NCI-H526 (cell line): Measurements from ENCODE around the gene PLXNB1.
"Not testable (repeated sequence)": the region's sequence is repeated elsewhere in the genome, so short reads cannot be mapped to it uniquely, and the experiment has no call there.

ENCODE experiments used
- DNase-seq, 2 experiments: peaks; one replicate each; lab custom pipeline; 2025; lab: John Stamatoyannopoulos, UW

The PLXNB1 gene

DNA sequence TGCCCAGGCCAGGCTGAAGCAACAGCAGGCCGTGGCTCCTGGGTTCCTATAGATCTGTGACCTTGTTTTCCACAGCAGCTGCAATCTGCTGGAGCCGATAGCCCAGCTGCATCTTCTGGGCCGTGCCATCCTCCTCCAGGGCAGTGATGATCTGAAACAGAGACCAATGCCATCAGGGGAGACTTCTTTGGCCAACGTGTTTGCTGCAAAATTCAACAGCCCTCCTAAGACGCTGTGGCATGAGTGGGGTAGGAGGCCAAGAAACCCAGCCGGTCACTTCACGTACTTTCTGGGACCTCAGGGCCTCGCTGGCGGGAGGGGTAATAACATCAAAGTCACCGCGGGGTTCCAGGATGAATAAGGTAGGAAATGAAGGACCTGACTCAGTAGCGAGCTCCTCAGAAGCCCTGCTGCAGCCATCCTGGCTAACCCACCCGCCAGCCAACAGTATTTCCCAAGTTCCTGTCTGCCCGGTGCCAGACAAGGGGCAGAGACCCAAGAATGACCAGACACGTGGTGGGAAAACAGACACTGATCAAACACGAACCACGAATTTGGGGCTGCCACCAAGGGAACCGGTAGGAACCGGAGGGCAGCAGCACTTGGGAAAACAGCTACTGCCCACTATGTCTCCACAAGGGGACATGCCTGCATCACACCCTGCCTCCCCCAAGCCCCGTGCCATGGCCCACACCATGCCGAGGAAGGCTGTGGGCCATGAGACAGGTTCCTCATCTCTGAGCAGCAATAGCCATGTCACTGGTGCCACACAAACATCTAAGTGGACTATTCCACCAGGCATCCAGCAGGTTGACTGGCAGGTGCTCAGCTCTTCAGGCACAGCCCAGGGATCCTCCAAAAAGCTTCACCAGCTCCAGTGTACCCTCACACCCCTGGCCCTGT, 25.2 kb downstream of the PLXNB1 start:
- DNase-seq = no peak

DNA sequence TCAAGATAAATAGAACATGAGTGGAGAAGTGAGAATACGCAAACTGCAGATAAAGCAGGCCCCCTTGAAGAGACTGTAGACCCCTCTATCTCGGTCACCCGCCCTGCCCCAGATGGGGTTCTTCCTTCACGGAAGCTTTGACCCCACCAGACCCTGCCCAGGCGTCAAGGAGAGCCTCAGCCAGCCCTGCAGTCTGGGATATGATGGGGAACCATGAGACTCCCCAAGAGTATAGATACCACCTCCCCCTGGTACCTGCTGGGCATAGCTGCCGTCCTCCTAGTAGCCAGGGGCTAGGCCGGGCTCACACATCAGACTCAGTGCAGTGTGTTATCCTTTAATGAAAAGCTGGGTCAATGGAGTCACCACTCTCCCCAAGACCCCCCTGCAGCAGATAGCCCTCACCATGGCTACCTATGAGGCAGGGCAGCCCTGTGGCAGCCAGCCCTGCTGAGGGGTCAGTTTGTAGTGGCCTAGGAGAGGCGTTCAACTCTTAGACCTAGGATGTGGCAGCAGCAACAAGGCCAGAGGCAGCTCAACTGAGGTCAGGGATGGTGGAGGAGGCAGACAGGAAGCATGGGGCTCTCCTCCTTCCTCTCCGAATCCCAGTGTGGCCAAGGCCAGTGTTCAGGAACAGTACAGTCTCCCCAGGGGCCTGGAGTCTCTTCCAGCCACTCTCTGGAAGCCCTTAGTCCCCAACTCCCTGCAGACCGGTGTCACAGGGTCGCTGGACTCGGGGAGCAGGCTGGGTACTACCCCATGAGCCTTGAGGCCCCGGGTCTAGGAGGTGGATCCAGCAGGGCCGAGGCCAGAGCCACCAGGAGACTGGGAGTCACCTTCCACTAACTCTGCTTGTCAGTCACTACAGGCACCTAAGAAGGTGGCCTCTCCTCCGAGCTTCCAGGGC, 26.1 kb downstream of the PLXNB1 start:
- DNase-seq = no peak

DNA sequence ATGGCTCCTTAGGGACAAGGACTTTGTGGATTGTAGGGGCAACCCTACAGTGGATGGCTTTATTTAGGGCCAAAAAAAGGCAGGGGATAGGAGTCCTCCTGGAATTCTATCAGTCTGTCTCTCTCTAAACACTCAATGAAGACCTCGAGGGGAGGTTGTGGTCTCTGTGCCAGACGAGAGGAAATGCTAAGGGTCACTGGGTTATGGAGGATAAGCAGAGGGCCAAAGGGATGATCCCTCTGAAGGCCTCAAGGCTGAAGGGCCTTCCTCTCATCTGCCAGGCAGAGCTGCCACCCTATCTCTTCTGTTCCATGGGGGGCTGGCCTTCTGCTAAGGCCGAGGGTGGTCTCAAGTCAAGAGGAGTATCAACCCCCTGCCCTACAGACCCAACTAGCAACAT, 27.0 kb downstream of the PLXNB1 start:
- DNase-seq = no peak

DNA sequence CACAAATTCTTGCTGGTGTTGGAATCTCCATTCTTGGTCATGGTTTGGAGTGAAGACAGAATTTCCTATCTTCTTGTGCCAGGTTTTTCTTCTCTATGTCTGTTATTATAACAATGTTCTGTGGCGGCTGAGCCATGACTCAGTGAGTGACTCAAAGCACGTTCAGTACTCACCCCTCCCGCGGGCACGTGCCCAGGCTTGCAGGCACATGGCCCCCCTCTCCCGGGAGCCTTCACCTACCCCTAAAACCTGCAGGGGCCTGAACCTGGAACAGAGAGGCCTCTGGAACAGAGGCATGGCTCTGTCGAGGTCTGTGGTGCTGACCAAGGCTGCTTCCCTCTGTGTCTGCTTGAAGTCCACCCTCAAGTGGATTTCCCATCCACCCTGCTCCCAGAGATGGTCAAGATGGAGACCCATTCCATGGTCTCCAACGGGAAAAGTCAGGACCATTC, 27.6 kb downstream of the PLXNB1 start:
- DNase-seq = no peak

DNA sequence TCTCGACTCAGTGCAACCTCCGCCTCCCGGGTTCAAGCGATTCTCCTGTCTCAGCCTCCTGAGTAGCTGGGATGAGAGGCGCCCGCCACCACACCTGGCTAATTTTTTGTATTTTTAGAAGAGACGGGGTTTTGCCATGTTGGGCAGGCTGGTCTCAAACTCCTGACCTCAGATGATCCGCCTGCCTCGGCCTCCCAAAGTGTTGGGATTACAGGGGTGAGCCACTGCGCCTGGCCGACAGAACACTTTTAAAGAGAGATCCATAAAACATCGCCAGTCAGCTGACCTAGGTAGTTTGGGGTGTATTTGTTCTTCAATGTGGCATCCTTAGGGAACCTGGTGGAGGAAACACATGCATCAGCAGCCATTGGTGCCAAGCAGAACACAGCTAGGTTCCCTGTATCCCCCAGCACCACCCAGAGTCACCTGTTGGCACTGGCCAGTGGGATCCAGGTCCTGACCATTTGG, 28.4 kb downstream of the PLXNB1 start:
- not testable (repeated sequence) for DNase-seq

DNA sequence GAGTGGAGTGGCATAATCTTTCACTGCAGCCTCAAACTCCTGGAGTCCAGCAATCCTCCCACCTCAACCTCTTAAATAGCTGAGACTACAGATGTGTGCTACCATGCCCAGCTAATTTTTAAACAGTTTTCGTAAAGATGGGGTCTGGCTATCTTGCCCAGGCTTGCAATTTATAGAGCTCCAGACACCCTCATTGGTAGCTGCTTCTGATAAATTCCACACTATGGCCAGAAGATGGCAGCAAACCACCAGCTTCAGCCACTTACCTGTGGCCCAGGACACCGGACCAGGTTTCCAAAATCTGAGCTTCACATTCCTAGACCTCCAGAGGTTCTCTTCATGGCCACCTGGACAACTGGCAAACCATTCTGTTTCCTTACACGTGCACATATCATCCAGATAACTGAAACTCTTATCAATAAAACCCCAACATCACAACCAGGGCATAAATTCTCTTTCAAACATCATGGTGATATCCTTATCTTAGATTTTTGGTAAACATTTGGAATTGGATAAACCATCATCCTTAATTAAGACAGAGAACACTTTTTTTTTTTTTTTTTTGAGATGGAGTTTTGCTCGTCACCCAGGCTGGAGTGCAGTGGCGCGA, 29.0 kb downstream of the PLXNB1 start:
- DNase-seq = peak; percentile 43 to 71

DNA sequence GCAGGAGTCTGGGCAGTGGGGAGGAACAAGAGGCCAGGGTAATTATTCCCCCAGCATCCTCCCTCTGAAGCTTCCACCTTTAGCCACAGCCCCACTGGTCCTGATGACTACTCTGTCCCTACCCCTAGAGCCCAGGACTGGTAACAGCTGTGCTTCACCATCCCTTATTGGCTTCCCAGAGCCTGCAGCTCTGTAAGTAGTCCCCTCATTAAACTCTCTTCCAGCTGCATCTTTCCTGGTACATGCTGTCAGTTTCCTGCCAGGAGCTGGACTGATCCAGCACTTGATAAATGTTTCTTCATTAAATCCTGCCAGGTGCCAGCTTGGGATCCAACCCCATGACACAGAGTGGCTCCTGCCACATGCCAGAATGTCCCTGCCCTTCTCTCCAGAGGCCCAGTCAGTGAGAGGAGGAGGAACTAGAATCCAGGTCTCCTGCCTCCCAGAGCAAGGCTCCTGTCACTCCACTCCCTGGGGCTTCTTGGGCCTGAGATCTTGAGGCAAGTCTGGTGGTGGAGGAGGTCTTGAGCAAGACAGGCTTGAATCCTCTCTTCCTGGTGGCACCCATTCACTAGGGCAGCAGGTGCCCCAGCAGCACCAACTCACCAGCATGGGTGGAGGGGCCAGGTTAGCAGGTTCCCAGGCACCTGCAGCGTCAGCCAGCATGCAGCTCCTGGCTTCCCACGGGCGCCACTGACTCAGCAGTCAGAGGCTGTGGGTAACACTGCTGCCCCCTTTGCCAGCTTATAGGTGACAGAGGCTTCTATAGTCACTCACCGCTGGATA, 30.3 kb downstream of the PLXNB1 start:
- no peak for DNase-seq

DNA sequence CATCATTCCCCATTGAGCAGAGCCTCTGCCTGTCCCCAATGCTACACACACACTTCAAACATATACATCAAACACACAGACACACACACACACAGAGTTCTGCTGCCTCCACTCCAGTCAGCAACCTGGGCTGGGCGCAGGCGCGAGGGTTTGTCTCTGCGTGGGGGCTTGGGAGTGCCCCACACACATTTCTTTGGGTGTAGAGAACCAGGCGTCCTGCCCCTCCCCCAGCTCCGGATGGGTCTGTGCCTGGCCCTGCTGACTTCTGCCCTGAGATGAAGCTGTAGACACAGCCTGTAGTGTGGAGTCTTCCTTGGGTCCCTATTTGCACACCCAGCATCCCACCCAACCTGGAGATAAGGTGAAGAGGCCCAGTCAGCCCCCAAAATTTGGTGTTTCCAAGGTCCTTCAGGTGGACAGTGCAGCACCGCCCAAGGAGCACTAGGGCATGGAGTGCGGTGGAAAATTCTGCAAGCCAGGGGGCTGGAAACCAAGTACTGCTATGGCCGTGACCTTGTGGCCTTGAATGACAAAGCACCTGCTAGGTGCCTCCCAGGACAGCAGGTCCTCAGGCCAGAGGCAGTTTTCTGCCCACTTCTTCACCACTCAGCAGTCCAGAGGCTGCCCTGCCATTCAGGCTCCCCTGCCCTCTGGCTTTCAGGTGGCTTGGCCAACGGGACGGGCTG, 31.0 kb downstream of the PLXNB1 start:
- no peak for DNase-seq

DNA sequence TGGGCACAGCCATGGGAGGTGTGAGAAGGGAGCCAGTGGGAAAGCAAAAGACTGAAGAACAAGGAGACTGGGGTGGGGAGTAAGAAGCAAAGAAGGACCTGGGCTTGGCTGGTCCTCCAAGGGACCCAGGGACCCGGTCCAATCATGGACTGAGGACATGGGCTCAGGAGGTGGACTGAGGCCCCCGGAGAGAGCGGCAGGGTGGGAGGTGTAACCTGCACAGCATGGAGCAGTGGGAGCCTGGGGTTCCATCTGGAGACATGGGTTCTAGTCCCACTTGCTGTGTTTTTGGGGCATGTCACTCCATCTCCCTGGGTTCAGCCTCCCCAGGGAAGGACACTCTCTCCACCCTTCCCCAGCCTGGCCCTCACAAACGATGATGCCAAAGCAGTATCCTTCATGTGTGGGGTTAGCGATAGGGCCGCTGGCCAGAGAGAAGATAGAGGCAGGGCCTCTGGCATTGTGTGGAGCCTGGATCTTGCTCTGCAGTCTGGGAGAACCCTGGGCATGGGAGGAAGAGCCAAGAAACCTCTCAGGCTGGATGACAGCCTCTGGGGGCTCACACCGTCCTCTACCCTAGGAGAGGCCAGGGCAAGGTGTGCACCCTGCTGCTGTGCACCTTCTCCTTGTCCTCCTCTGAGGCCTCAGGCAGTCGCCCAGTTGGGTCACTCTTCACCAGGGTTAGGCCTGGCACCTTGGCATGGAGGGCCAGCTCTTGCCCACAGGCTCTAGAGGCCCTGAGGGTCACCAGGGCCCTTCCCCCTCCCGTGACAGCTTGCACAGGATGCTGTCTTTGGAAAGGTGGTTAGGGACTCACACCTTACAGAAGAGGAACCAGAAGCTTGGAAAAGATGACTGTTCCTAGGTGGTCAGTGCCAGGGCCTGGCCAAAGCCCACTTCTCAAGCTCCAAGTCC, 31.9 kb downstream of the PLXNB1 start:
- DNase-seq = no peak

DNA sequence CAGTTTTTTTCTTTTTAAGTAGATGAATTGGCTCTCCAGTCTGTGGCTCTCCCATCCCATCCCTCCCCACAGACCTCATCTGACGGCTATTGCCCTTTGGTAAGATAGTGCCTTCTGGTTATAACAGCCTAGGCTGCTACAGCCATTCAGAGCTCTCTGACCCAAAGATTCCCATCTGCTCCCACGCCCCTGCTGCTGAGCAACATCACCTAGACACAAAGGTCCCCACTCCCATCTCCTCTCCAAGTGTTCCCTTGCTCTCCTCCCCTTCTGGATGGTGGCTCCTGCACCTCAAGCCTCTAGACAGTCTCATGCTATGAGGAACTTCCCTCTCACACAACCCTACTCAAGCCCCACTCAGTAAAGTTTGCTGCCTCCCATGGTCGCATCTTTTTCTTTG, 34.2 kb downstream of the PLXNB1 start:
- DNase-seq = no peak

DNA sequence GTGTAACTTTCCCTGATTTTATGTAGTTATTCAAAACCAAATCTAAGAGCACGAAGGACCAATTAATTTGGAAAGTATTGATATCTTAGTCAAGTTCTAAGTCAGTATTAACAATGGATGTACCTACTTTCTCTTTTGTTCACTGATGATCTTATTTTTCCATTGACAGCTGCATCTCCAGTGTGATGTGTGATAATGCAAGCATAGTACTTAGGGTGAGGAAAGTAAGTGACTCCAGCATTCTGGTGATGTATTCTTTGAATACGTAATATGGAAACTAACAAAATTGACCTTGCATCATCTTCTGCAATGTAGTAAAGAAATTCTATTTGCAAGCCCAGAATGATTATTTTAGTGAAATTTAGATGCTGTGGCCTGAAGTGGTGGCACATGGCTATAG, 35.5 kb downstream of the PLXNB1 start:
- DNase-seq = no peak

DNA sequence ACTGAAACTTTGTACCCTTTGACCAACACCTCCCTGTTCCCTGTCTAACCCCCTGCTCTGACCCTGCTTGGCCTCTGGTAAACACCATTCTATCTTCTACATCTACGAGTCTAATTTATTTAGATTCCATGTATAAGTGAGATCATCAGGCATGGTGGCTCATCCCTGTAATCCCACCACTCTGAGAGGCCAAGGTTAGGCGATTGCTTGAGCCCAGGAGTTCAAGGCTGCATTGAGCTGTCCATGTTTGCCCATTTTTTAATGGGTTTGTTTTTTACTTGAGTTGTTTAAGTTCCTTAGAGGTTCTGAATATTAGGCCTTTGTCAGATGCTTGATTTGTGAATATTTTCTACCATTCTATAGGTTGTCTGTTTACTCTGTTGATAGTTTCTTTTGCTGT, 40.9 kb downstream of the PLXNB1 start:
- no peak for DNase-seq

DNA sequence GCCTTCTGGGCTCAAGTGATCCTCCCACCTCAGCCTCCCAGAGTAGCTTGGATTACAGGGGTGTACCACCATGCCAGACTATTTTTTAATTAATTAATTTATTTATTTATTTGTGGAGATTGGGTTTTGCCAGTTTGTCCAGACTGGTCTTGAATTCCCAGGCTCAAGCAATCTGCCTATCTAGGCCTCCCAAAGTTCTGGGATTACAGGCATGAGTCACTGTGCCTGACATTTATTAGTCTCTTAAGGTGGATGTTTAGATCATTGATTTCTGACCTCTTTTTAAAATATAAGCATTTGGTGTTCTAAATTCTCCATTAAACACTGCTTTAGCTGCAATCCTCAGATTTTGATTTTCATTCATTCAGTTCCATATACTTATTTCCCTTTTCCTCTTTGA, 42.3 kb downstream of the PLXNB1 start:
- no peak for DNase-seq

DNA sequence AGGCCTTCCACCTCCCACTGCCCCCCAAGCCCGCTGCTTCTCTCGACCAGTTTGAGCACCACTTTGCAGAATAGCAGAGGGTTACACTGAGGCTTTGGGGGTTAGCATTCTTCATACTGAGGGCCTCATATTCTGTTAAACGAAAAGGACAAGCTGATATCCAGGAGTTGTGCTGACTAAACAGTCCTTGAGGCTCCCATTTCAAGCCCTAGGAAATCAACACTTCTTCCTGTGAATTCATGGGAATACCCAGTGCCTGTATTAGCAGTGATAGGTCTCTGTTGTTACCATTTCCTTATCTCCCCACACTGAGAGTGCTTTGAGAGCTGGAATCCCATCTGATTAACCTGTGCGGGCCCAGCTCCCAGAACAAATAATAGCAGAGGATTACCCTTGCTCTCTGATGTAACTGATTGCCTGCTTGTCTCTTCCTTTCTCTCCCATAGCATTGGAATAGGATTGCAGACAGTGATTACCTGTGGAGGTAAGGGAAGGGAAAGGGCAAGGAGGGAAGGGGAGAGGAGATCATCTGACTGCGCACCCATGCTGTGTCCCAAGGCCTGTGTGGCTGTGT, 56.9 kb downstream of the PLXNB1 start:
- DNase-seq = no peak

DNA sequence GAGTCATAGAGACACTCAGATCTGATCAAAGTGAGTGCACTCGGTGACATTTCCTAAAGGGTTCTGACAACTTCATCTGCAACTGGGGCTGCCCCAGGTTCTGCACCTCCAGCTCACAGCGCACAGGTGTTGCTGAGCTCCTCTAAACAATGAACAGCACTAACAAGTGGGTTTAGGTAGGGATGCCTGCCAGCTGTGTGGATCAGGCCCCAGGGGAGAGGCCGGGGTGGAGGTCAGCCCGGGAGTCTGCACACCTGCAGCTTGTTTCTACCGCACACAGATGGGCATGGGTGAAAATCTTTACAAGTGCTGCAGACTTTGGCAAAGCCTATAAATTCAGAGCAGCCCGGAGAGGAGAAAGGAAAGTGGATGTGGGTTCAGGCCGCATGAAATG, 57.5 kb downstream of the PLXNB1 start:
- peak in 1 of 2 experiments; percentile 22 for DNase-seq

DNA sequence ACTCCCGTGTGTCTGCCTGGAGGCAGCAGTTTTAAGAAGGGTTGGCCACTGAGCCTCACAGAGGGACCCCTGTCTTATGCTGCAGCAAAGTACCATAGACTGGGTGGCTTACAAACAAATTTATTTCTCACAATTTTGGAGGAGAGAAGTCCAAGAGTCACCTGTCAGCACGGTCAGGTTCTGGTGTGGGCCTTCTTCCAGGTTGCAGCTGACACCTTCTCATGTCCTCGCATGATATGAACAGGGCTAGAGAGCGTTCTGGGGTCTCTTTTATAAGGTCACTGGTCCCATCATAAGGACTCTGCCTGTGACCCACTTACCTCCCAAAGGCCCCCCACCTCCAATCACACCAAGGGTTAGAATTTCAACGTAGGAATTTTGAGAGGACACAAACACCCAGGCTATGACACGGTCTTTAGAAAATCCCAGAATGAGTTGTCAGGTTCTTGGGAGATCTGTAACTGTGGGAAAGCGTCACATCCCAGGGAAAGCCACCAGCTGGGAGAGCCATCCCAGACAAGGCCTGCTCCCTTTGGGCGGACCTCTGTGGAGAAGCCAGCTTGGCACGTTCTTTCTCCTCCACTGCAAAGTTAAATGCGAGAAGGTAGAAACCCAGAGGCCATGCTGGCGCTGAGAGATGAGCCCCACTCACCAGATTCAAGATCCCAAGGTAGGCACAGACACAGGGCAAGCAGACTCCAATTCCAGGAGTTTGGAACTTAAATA, 58.1 kb downstream of the PLXNB1 start, which contains the start of gene FBXW12:
TSS of gene FBXW12 (plus strand) at position 569 of the 726 bp plus-strand sequence. CDS start 549 bp downstream, outside the sequence.
- no peak for DNase-seq

DNA sequence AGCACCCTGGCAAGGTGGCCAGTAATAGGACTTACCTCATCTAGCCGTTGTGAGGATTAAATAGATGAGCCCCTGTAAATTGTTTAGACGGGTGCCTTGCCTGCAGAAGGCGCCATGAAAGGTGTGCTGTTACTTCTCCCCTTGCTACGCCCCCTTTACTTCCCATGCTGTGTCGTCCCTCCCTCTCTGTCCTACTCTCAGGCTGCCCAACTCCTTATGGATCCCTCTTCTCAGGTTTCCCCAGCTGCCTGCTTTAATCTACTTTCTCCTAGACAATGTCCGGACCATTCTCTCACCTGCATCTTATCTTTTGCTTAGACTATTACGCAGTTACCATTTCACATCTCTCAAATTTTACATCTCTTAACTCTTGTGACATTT, 59.6 kb downstream of the PLXNB1 start:
- no peak for DNase-seq

DNA sequence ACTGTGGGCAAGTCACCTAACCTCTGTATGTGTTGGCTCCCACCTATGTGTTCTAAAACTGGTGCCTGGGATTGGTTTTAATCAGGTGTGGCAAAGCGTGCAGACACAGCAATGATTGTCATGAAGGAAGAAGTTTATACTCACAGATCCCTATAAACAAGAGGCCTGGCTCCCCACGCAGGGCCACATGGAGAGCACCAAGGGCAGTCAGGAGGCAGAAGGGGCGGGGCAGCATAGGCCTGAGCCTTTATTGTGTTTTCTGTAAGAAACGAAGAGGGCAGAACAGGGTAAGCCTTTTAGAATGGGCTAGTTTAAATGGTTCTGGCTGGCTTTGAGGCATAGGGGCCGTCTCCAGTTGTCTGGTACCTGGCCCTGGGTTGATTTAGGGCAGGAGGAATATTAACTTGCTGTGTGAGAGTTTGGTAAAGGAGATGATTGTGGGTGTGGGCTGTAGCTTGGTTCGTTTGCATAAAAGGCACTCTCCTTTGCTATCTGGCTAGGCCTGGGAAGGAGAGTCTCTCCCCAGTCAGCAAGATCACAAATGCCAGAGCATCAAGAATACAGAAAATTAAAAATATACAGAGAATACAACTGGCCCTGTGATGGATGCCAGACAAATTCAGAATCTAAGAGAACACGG, 60.1 kb downstream of the PLXNB1 start:
- DNase-seq = peak in 1 of 2 experiments; percentile 62
